Vagina (tissue), 2 donors: ENCODE measurements around the gene RNASE7. TPM values are rescaled to one million over a fixed set of nuclear protein-coding genes. Genes with fewer than 3 reads are reported as not detected.

Source experiments
- DNase-seq, 2 donors: peaks; one replicate each; pipeline ENCODE4 v3.0.0-alpha.2; 2017; ENCODE audit errors: extremely low spot score in 2 of 2
- H3K27ac ChIP-seq: fragments of 200-600 bp; sonication (generic); one replicate; pipeline ENCODE4 v1.5.1; 2019
- H3K27me3 ChIP-seq: fragments of 200-600 bp; sonication (generic); one replicate; pipeline ENCODE4 v1.5.1; 2019
- H3K36me3 ChIP-seq, 2 donors: fragments of 200-600 bp; sonication (generic); one replicate each; pipeline ENCODE4 v1.5.1; 2017 to 2019
- H3K4me1 ChIP-seq: fragments of 200-600 bp; sonication (generic); one replicate; pipeline ENCODE4 v1.5.1; 2019
- H3K4me3 ChIP-seq, 2 donors: fragments of 200-600 bp; sonication (generic); 1 replicate in 1 of 2; 2 replicates in 1 of 2; pipeline ENCODE4 v1.5.1; 2016 to 2019
- H3K9me3 ChIP-seq: fragments of 200-600 bp; sonication (generic); one replicate; pipeline ENCODE4 v1.5.1; 2019
- CTCF ChIP-seq, 3 experiments: fragments of 450-650 bp in 2 of 3; fragments of 200-600 bp in 1 of 3; sonication (generic) in 1 of 3; IDR thresholded peaks; one replicate each; pipeline ENCODE4 v1.5.1; 2017 to 2019; ENCODE audit warnings: antibody characterized with exemption in 3 of 3, mild to moderate bottlenecking in 2 of 3, moderate library complexity in 2 of 3
- POLR2A ChIP-seq, 2 donors: fragments of 450-650 bp; IDR thresholded peaks; one replicate each; pipeline ENCODE4 v1.6.1; 2017; ENCODE audit warnings: antibody characterized with exemption in 2 of 2, mild to moderate bottlenecking in 2 of 2, moderate library complexity in 2 of 2
- POLR2AphosphoS5 ChIP-seq, 2 donors: sonication (generic); formaldehyde crosslinking; IDR thresholded peaks; one replicate each; pipeline ENCODE4 v1.9.0; 2017; ENCODE audit warnings: antibody characterized with exemption in 2 of 2, mild to moderate bottlenecking in 2 of 2, low read depth in 1 of 2; ENCODE audit not compliant: insufficient read depth in 1 of 2
- intact Hi-C: fragments of 100-400 bp; cut with DNase I; formaldehyde crosslinking; loops from one replicate; pipeline ENCODE4 v1.15.1; 2023
- total RNA-seq: library from RNA; depleted of rRNA; stranded (reverse); fragments of >200 nt; gene quantifications from one replicate; pipeline ENCODE4 v1.2.3, GENCODE V29; 2016

The RNASE7 gene
- total RNA-seq, 1 donor from 2014 or later = 18.2 TPM

- TF ChIP-seq POLR2AphosphoS5 (IDR thresholded peaks at IDR 0.05; ENCODE audit: insufficient read depth in 1 of 2, low read depth in 1 of 2) = no peak
- TF ChIP-seq POLR2A (IDR thresholded peaks at IDR 0.05) = no peak
- TF ChIP-seq CTCF (IDR thresholded peaks at IDR 0.05) = no peak
- intact Hi-C loops = no loop called here
- peaks cover 14% of the 10 kb centered on the region for H3K4me1 ChIP-seq
- H3K36me3 ChIP-seq = no peaks in the 10 kb centered on the region
- no peak for DNase-seq
- H3K27ac ChIP-seq = no peak overlapping the region
- H3K9me3 ChIP-seq = no peaks in the 10 kb centered on the region
- no peaks in the 10 kb centered on the region for H3K27me3 ChIP-seq
- no peak overlapping the region for H3K4me3 ChIP-seq
These were observed 9.6 kb upstream of the RNASE7 start for GRCh38 chr14:21032326-21033132.

- no peak for DNase-seq
- TF ChIP-seq CTCF (IDR thresholded peaks at IDR 0.05) = no peak
- no peak for TF ChIP-seq POLR2AphosphoS5 (IDR thresholded peaks at IDR 0.05; ENCODE audit: insufficient read depth in 1 of 2, low read depth in 1 of 2)
- no peak for TF ChIP-seq POLR2A (IDR thresholded peaks at IDR 0.05)
- Histone ChIP-seq H3K4me1 (peaks cover 20% of the 10 kb centered on the region), H3K27ac (no peak overlapping the region), H3K36me3 (no peaks in the 10 kb centered on the region), H3K9me3 (no peaks in the 10 kb centered on the region), H3K4me3 (no peak overlapping the region), H3K27me3 (no peaks in the 10 kb centered on the region)
- intact Hi-C loops = no loop called here
These were observed 8.9 kb upstream of the RNASE7 start for GRCh38 chr14:21033133-21033698.

- TF ChIP-seq POLR2A (IDR thresholded peaks at IDR 0.05) (no peak), CTCF (IDR thresholded peaks at IDR 0.05) (no peak), POLR2AphosphoS5 (IDR thresholded peaks at IDR 0.05; ENCODE audit: insufficient read depth in 1 of 2, low read depth in 1 of 2) (no peak)
- Histone ChIP-seq H3K36me3 (no peaks in the 10 kb centered on the region), H3K4me1 (peaks cover 34% of the 10 kb centered on the region), H3K4me3 (no peak within 1 kb of the TSS), H3K27me3 (no peaks in the 10 kb centered on the region), H3K27ac (no peak within 1 kb of the TSS), H3K9me3 (no peaks in the 10 kb centered on the region)
- intact Hi-C loops = no loop called here
- no peak for DNase-seq
These were observed 7.5 kb upstream of the RNASE7 start, which contains the start of gene RNASE13 for GRCh38 chr14:21034707-21035106. RNASE13 (minus strand) TSS chr14:21034807; CDS start chr14:21034288, 519 bp downstream.

GRCh38 chr14:21036751-21037150, 5.4 kb upstream of the RNASE7 start:
- H3K36me3 ChIP-seq = no peaks in the 10 kb centered on the region
- no peaks in the 10 kb centered on the region for H3K9me3 ChIP-seq
- no peak overlapping the region for H3K4me3 ChIP-seq
- peaks cover 39% of the 10 kb centered on the region for H3K4me1 ChIP-seq
- intact Hi-C loops = no loop called here
- no peak for DNase-seq
- H3K27ac ChIP-seq = peak overlapping the region; percentile 88
- no peaks in the 10 kb centered on the region for H3K27me3 ChIP-seq
- TF ChIP-seq CTCF (IDR thresholded peaks at IDR 0.05) = no peak
- no peak for TF ChIP-seq POLR2AphosphoS5 (IDR thresholded peaks at IDR 0.05; ENCODE audit: insufficient read depth in 1 of 2, low read depth in 1 of 2)
- TF ChIP-seq POLR2A (IDR thresholded peaks at IDR 0.05) = no peak

GRCh38 chr14:21037156-21037555, 5.0 kb upstream of the RNASE7 start:
- peaks cover 43% of the 10 kb centered on the region for H3K4me1 ChIP-seq
- H3K27ac ChIP-seq = peak overlapping the region; percentile 88
- H3K36me3 ChIP-seq = no peaks in the 10 kb centered on the region
- no peak overlapping the region for H3K4me3 ChIP-seq
- no peak for DNase-seq
- intact Hi-C loops = no loop called here
- H3K27me3 ChIP-seq = no peaks in the 10 kb centered on the region
- TF ChIP-seq POLR2A (IDR thresholded peaks at IDR 0.05) (no peak), CTCF (IDR thresholded peaks at IDR 0.05) (no peak), POLR2AphosphoS5 (IDR thresholded peaks at IDR 0.05; ENCODE audit: insufficient read depth in 1 of 2, low read depth in 1 of 2) (no peak)
- no peaks in the 10 kb centered on the region for H3K9me3 ChIP-seq
